Measurements from ENCODE around the gene ANXA6. TPM values are rescaled to one million over a fixed set of nuclear protein-coding genes. Genes with fewer than 3 reads are reported as not detected.
A peak's percentile ranks its signal among the peaks of the same experiment; 100 is the strongest.

Gene ANXA6
- total and polyA plus RNA-seq, 9 of the 15 experiments (the other 6 are each of a cell fraction or from before 2014, with no cell fraction given), result 0.70 to 13.2 (median 8.3) TPM

- TF ChIP-seq, protein P1, sequence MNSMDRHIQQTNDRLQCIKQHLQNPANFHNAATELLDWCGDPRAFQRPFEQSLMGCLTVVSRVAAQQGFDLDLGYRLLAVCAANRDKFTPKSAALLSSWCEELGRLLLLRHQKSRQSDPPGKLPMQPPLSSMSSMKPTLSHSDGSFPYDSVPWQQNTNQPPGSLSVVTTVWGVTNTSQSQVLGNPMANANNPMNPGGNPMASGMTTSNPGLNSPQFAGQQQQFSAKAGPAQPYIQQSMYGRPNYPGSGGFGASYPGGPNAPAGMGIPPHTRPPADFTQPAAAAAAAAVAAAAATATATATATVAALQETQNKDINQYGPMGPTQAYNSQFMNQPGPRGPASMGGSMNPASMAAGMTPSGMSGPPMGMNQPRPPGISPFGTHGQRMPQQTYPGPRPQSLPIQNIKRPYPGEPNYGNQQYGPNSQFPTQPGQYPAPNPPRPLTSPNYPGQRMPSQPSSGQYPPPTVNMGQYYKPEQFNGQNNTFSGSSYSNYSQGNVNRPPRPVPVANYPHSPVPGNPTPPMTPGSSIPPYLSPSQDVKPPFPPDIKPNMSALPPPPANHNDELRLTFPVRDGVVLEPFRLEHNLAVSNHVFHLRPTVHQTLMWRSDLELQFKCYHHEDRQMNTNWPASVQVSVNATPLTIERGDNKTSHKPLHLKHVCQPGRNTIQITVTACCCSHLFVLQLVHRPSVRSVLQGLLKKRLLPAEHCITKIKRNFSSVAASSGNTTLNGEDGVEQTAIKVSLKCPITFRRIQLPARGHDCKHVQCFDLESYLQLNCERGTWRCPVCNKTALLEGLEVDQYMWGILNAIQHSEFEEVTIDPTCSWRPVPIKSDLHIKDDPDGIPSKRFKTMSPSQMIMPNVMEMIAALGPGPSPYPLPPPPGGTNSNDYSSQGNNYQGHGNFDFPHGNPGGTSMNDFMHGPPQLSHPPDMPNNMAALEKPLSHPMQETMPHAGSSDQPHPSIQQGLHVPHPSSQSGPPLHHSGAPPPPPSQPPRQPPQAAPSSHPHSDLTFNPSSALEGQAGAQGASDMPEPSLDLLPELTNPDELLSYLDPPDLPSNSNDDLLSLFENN (IDR thresholded peaks at IDR 0.05; ENCODE audit: low read depth in 2 of 2, low read length in 2 of 2), result 0 out of 4 replicates have a peak, but pooled peaks of 1 of the 2 experiments have one; percentile 12
- TF ChIP-seq, protein P2, sequence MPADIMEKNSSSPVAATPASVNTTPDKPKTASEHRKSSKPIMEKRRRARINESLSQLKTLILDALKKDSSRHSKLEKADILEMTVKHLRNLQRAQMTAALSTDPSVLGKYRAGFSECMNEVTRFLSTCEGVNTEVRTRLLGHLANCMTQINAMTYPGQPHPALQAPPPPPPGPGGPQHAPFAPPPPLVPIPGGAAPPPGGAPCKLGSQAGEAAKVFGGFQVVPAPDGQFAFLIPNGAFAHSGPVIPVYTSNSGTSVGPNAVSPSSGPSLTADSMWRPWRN (IDR thresholded peaks at IDR 0.05; ENCODE audit: low read depth), result no peak
- TF ChIP-seq E2F1 (CRISPR knock-in tag; IDR thresholded peaks at IDR 0.05), result no peak
- no peak for TF ChIP-seq CEBPB (tag; IDR thresholded peaks at IDR 0.05)
- TF ChIP-seq, protein P3, sequence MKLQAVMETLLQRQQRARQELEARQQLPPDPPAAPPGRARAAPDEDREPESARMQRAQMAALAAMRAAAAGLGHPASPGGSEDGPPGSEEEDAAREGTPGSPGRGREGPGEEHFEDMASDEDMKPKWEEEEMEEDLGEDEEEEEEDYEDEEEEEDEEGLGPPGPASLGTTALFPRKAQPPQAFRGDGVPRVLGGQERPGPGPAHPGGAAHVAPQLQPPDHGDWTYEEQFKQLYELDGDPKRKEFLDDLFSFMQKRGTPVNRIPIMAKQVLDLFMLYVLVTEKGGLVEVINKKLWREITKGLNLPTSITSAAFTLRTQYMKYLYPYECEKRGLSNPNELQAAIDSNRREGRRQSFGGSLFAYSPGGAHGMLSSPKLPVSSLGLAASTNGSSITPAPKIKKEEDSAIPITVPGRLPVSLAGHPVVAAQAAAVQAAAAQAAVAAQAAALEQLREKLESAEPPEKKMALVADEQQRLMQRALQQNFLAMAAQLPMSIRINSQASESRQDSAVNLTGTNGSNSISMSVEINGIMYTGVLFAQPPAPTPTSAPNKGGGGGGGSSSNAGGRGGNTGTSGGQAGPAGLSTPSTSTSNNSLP (IDR thresholded peaks at IDR 0.05; ENCODE audit: borderline replicate concordance, low read depth, low read length), result no peak
- TF ChIP-seq HIVEP1 (CRISPR knock-in tag; IDR thresholded peaks at IDR 0.05), result no peak
- TF ChIP-seq, protein P4, sequence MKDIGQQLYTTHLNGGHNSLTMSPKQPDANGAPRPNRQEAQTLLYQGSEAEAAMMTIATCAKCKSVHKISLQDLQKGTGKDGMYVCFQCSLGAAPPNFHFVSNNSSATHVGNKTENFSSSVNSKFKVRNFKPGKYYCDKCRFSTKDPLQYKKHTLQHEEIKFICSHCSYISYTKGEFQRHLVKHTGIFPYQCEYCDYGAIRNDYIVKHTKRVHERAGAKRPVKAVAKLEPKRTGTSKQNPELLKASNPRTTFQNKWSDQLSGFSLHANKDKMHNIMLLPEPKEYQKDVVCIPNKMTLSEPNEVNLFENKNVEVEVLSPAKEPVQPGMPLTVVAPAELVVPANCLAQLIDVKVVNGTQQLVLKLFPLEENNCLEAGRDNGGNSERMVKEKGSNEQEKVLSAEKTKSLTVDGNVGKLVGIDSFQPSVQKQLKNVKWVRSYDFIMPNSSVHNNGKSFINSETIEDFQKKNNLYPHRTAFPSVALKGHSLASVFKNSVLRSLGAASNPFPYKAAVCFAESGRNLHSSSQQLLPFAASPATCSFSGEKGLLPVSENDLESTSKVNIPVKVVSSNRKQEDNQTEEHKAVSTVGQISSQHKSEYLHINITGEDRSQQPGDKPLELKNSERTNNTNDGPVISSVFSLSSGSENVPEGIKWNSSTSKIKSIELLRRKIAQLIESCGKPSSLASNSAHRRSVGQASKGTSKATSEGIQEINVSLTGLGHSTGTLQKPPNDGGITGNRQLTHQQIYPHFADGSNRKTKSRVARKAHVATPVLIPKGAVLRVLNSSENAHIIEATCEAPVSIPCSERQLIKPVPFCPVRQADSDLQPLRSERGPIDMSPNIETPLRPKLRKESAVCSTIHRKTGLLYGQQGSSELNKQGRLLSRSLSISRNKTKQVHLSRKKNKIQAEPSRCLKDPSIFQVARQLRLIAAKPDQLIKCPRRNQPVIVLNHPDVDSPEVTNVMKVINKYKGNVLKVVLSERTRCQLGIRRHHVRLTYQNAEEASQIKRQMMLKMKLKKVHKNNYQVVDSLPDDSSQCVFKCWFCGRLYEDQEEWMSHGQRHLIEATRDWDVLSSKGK (CRISPR knock-in tag; IDR thresholded peaks at IDR 0.05), result no peak
- no peak for TF ChIP-seq SMARCB1 (IDR thresholded peaks at IDR 0.05; ENCODE audit: insufficient read length, low read depth)
- no peak for TF ChIP-seq ZC3H4 (CRISPR knock-in tag; IDR thresholded peaks at IDR 0.05; ENCODE audit: borderline replicate concordance)
- no peak for TF ChIP-seq SRSF9 (IDR thresholded peaks at IDR 0.05; ENCODE audit: borderline replicate concordance, low read depth, low read length)
- no peak for TF ChIP-seq ZNF24 (IDR thresholded peaks at IDR 0.05)
- TF ChIP-seq ELK3 (CRISPR knock-in tag; IDR thresholded peaks at IDR 0.05), result no peak
- TF ChIP-seq GATAD2A (IDR thresholded peaks at IDR 0.05), result no peak
These were observed 94.2 kb downstream of the ANXA6 start (continued) for GRCh38 chr5:151063142-151063989.
